ENCODE data around the gene GNL3. TPM values are rescaled to one million over a fixed set of nuclear protein-coding genes. Genes with fewer than 3 reads are reported as not detected.
A peak's percentile ranks its signal among the peaks of the same experiment; 100 is the strongest.

The GNL3 gene
- 118 TPM for polyA plus RNA-seq (2013, experiment 1 of 4)
- polyA plus RNA-seq (2013, experiment 2 of 4): 121 TPM
- polyA plus RNA-seq (2013, experiment 3 of 4): 104 TPM
- polyA plus RNA-seq (2013, experiment 4 of 4): 109 TPM

- no peaks in the 10 kb centered on the region for H3K27me3 ChIP-seq (ENCODE audit: control insufficient read depth, insufficient read depth, low read length, poor library complexity, severe bottlenecking)
- H3K4me3 ChIP-seq (ENCODE audit: insufficient read depth, low read depth, low read length): peak within 1 kb of the TSS; percentile 84
- no peaks in the 10 kb centered on the region for H3K9me3 ChIP-seq (ENCODE audit: control insufficient read depth, low read length)
- peak within 1 kb of the TSS; percentile 97 for H3K27ac ChIP-seq (ENCODE audit: insufficient read depth, low read depth, low read length, poor library complexity, severe bottlenecking)
- H3K36me3 ChIP-seq (ENCODE audit: control insufficient read depth, insufficient read depth, low read length): peaks cover 35% of the 10 kb centered on the region
- 0% methylated on average over 82 of the region's 82 CpGs for WGBS, 2 experiments
- H3K4me1 ChIP-seq (ENCODE audit: control insufficient read depth, insufficient read depth, low read length): peaks cover 8% of the 10 kb centered on the region
Measured at GRCh38 chr3:52685709-52686691, at the start of gene GNL3, which contains the start of gene PBRM1. TSS of gene GNL3 (plus strand) at chr3:52686032. CDS start at chr3:52686093, 61 bp downstream. TSS of gene PBRM1 (minus strand) at chr3:52685913.

- Histone ChIP-seq H3K27ac (ENCODE audit: insufficient read depth, low read depth, low read length, poor library complexity, severe bottlenecking) (no peak overlapping the region), H3K9me3 (ENCODE audit: control insufficient read depth, low read length) (no peaks in the 10 kb centered on the region), H3K36me3 (ENCODE audit: control insufficient read depth, insufficient read depth, low read length) (peaks cover 32% of the 10 kb centered on the region), H3K4me3 (ENCODE audit: insufficient read depth, low read depth, low read length) (no peak overlapping the region), H3K27me3 (ENCODE audit: control insufficient read depth, insufficient read depth, low read length, poor library complexity, severe bottlenecking) (no peaks in the 10 kb centered on the region), H3K4me1 (ENCODE audit: control insufficient read depth, insufficient read depth, low read length) (no peaks in the 10 kb centered on the region)
- WGBS, 2 experiments: 92 to 97% methylated on average over 3 to 4 of the region's 4 CpGs
Measured at GRCh38 chr3:52636673-52637072, 49.2 kb upstream of the GNL3 start.

DNA sequence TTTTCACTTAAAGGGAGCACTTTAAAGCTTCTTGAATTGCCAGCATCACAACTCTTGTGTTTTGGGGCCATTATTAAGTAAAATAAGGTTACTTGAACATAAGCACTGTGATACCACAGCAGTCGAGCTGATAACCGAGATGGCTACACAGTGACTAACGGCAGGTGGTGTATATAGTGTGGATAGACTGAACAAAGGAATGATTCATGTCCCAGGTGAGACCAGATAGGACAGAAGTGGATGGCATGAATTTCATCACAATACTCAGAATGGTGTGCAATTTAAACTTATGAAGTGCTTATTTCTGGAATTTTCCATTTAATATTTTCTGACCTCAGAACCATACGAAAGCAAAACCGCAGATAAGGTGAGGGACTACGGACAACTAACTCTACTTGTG lies 40.3 kb upstream of the GNL3 start:
- Histone ChIP-seq H3K4me3 (ENCODE audit: insufficient read depth, low read depth, low read length) (no peak overlapping the region), H3K27ac (ENCODE audit: insufficient read depth, low read depth, low read length, poor library complexity, severe bottlenecking) (no peak overlapping the region), H3K4me1 (ENCODE audit: control insufficient read depth, insufficient read depth, low read length) (no peaks in the 10 kb centered on the region), H3K36me3 (ENCODE audit: control insufficient read depth, insufficient read depth, low read length) (peaks cover 25% of the 10 kb centered on the region), H3K9me3 (ENCODE audit: control insufficient read depth, low read length) (no peaks in the 10 kb centered on the region), H3K27me3 (ENCODE audit: control insufficient read depth, insufficient read depth, low read length, poor library complexity, severe bottlenecking) (no peaks in the 10 kb centered on the region)
- 96 to 98% methylated on average over 6 of the region's 6 CpGs for WGBS, 2 experiments

GRCh38 chr3:52649461-52650210 lies 36.2 kb upstream of the GNL3 start:
- H3K27ac ChIP-seq (ENCODE audit: insufficient read depth, low read depth, low read length, poor library complexity, severe bottlenecking): no peak overlapping the region
- H3K4me3 ChIP-seq (ENCODE audit: insufficient read depth, low read depth, low read length): no peak overlapping the region
- no peaks in the 10 kb centered on the region for H3K9me3 ChIP-seq (ENCODE audit: control insufficient read depth, low read length)
- no peaks in the 10 kb centered on the region for H3K4me1 ChIP-seq (ENCODE audit: control insufficient read depth, insufficient read depth, low read length)
- WGBS, 2 experiments: 95 to 96% methylated on average over 5 of the region's 5 CpGs
- H3K36me3 ChIP-seq (ENCODE audit: control insufficient read depth, insufficient read depth, low read length): peaks cover 26% of the 10 kb centered on the region
- no peaks in the 10 kb centered on the region for H3K27me3 ChIP-seq (ENCODE audit: control insufficient read depth, insufficient read depth, low read length, poor library complexity, severe bottlenecking)

DNA sequence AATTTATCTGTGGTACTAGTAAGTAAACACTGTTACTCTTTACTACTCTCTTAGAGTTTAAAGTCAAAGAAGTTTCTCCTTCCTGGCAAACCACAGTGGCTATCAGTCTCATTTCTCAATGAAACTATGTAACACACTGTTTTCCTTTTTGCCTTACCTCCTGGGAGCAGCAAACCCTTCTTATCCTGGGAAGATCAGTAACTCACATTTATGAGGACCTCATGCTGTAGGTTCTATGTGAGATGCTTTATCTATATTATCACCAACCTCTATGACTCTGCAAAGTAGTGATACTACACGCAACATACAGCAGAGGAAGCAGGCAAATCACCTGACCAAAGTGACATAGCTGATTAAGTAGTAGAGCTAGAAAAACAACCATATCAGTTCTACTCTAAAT lies 35.4 kb upstream of the GNL3 start:
- no peak overlapping the region for H3K27ac ChIP-seq (ENCODE audit: insufficient read depth, low read depth, low read length, poor library complexity, severe bottlenecking)
- H3K36me3 ChIP-seq (ENCODE audit: control insufficient read depth, insufficient read depth, low read length): peaks cover 30% of the 10 kb centered on the region
- no peaks in the 10 kb centered on the region for H3K4me1 ChIP-seq (ENCODE audit: control insufficient read depth, insufficient read depth, low read length)
- 91 to 100% methylated on average over 1 of the region's 1 CpG for WGBS, 2 experiments
- H3K9me3 ChIP-seq (ENCODE audit: control insufficient read depth, low read length): no peaks in the 10 kb centered on the region
- no peak overlapping the region for H3K4me3 ChIP-seq (ENCODE audit: insufficient read depth, low read depth, low read length)
- H3K27me3 ChIP-seq (ENCODE audit: control insufficient read depth, insufficient read depth, low read length, poor library complexity, severe bottlenecking): no peaks in the 10 kb centered on the region

- no peaks in the 10 kb centered on the region for H3K9me3 ChIP-seq (ENCODE audit: control insufficient read depth, low read length)
- no peaks in the 10 kb centered on the region for H3K4me1 ChIP-seq (ENCODE audit: control insufficient read depth, insufficient read depth, low read length)
- no peak overlapping the region for H3K4me3 ChIP-seq (ENCODE audit: insufficient read depth, low read depth, low read length)
- no peaks in the 10 kb centered on the region for H3K27me3 ChIP-seq (ENCODE audit: control insufficient read depth, insufficient read depth, low read length, poor library complexity, severe bottlenecking)
- H3K36me3 ChIP-seq (ENCODE audit: control insufficient read depth, insufficient read depth, low read length): peaks cover 37% of the 10 kb centered on the region
- H3K27ac ChIP-seq (ENCODE audit: insufficient read depth, low read depth, low read length, poor library complexity, severe bottlenecking): no peak overlapping the region
Measured at GRCh38 chr3:52651592-52651991, 34.2 kb upstream of the GNL3 start.

- WGBS, 2 experiments: 84 to 95% methylated on average over 3 of the region's 3 CpGs
- Histone ChIP-seq H3K27me3 (ENCODE audit: control insufficient read depth, insufficient read depth, low read length, poor library complexity, severe bottlenecking) (no peaks in the 10 kb centered on the region), H3K9me3 (ENCODE audit: control insufficient read depth, low read length) (no peaks in the 10 kb centered on the region), H3K36me3 (ENCODE audit: control insufficient read depth, insufficient read depth, low read length) (peaks cover 46% of the 10 kb centered on the region), H3K27ac (ENCODE audit: insufficient read depth, low read depth, low read length, poor library complexity, severe bottlenecking) (no peak overlapping the region), H3K4me3 (ENCODE audit: insufficient read depth, low read depth, low read length) (no peak overlapping the region), H3K4me1 (ENCODE audit: control insufficient read depth, insufficient read depth, low read length) (no peaks in the 10 kb centered on the region)
Measured at GRCh38 chr3:52655895-52656294, 29.9 kb upstream of the GNL3 start.

- 76 to 81% methylated on average over 3 of the region's 3 CpGs for WGBS, 2 experiments
- Histone ChIP-seq H3K27ac (ENCODE audit: insufficient read depth, low read depth, low read length, poor library complexity, severe bottlenecking) (no peak overlapping the region), H3K36me3 (ENCODE audit: control insufficient read depth, insufficient read depth, low read length) (peaks cover 51% of the 10 kb centered on the region), H3K4me1 (ENCODE audit: control insufficient read depth, insufficient read depth, low read length) (no peaks in the 10 kb centered on the region), H3K27me3 (ENCODE audit: control insufficient read depth, insufficient read depth, low read length, poor library complexity, severe bottlenecking) (no peaks in the 10 kb centered on the region), H3K9me3 (ENCODE audit: control insufficient read depth, low read length) (no peaks in the 10 kb centered on the region), H3K4me3 (ENCODE audit: insufficient read depth, low read depth, low read length) (no peak overlapping the region)
Measured at GRCh38 chr3:52660046-52660445, 25.8 kb upstream of the GNL3 start.

DNA sequence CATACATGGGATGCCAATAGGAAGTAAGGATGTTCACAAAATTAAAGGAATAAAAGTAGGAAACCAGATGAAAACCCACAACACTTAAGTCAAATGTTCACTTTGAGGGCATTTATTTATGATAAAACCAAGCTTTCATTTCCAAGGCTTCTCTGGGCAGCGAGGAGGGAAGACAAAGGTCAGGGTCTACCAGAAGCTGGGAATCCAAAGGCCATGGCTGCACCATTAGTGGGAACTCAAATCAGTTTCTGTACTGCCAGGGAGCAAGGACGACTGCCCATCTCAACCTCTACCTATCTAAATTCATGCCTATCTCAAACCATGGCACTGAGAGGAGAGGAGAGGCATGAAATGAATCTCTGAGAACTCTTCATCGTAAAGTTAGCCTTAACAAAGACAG lies 22.7 kb upstream of the GNL3 start:
- peaks cover 41% of the 10 kb centered on the region for H3K36me3 ChIP-seq (ENCODE audit: control insufficient read depth, insufficient read depth, low read length)
- H3K9me3 ChIP-seq (ENCODE audit: control insufficient read depth, low read length): no peaks in the 10 kb centered on the region
- no peaks in the 10 kb centered on the region for H3K4me1 ChIP-seq (ENCODE audit: control insufficient read depth, insufficient read depth, low read length)
- 95 to 96% methylated on average over 3 of the region's 3 CpGs for WGBS, 2 experiments
- H3K27me3 ChIP-seq (ENCODE audit: control insufficient read depth, insufficient read depth, low read length, poor library complexity, severe bottlenecking): no peaks in the 10 kb centered on the region
- no peak overlapping the region for H3K4me3 ChIP-seq (ENCODE audit: insufficient read depth, low read depth, low read length)
- no peak overlapping the region for H3K27ac ChIP-seq (ENCODE audit: insufficient read depth, low read depth, low read length, poor library complexity, severe bottlenecking)

Measured in ectodermal cell (in vitro differentiated cells).